ENCODE data around the gene KAT7. TPM values are rescaled to one million over a fixed set of nuclear protein-coding genes. Genes with fewer than 3 reads are reported as not detected.

The KAT7 gene
- 14.2 and 45.8 TPM in 2 replicates for total RNA-seq (2014; rRNA removed; shearing (Covaris generic); ENCODE audit: low replicate concordance)

GRCh38 chr17:49788478-49789242 is at the start of gene KAT7:
TSS of gene KAT7 (plus strand) at chr17:49788681. CDS start at chr17:49788835, 154 bp downstream.
- DNase-seq = peak; percentile 100
- H3K4me1 ChIP-seq (ENCODE audit: low read length) = peaks cover 22% of the 10 kb centered on the region

GRCh38 chr17:49739641-49740271 is 48.7 kb upstream of the KAT7 start:
- Histone ChIP-seq H2AFZ (ENCODE audit: low read length) (no peak overlapping the region), H3K4me1 (ENCODE audit: low read length) (no peaks in the 10 kb centered on the region), H3K4me2 (ENCODE audit: low read depth, low read length, poor library complexity, severe bottlenecking) (no peak overlapping the region), H3K27ac (ENCODE audit: low read length) (no peak overlapping the region), H3K9me2 (replicated peaks; ENCODE audit: insufficient read depth, low read length) (no peaks in the 10 kb centered on the region), H3K36me3 (ENCODE audit: insufficient read depth, low read length) (no peaks in the 10 kb centered on the region), H3K27me3 (ENCODE audit: low read length) (no peaks in the 10 kb centered on the region; the same call in 1 of the 2 replicates), H3K9me3 (ENCODE audit: low read length) (no peaks in the 10 kb centered on the region), H3K4me3 (ENCODE audit: low read length) (no peak overlapping the region), H3K79me2 (ENCODE audit: low read length) (no peaks in the 10 kb centered on the region), H3K9ac (ENCODE audit: low read length) (no peak overlapping the region), H4K20me1 (ENCODE audit: insufficient read depth, low read depth, low read length) (no peaks in the 10 kb centered on the region)
- no peak for DNase-seq

More at GRCh38 chr17:49788478-49789242, at the start of gene KAT7:
- H3K27me3 ChIP-seq (ENCODE audit: low read length) = no peaks in the 10 kb centered on the region
- no peaks in the 10 kb centered on the region for H3K9me3 ChIP-seq (ENCODE audit: low read length)
- peak within 1 kb of the TSS; percentile 84 for H3K27ac ChIP-seq (ENCODE audit: low read length)
- H3K4me3 ChIP-seq (ENCODE audit: low read length) = peak within 1 kb of the TSS; percentile 93
- H3K79me2 ChIP-seq (ENCODE audit: low read length) = peaks cover 44% of the 10 kb centered on the region
- H3K9ac ChIP-seq (ENCODE audit: low read length) = peak within 1 kb of the TSS; percentile 98
- peak within 1 kb of the TSS; percentile 90 for H3K4me2 ChIP-seq (ENCODE audit: low read depth, low read length, poor library complexity, severe bottlenecking)
- peaks cover 29% of the 10 kb centered on the region for H4K20me1 ChIP-seq (ENCODE audit: insufficient read depth, low read depth, low read length)
- peaks cover 4% of the 10 kb centered on the region for H3K9me2 ChIP-seq (replicated peaks; ENCODE audit: insufficient read depth, low read length)
- H3K36me3 ChIP-seq (ENCODE audit: insufficient read depth, low read length) = peaks cover 31% of the 10 kb centered on the region; the same call in 1 of the 2 replicates
- peak within 1 kb of the TSS; percentile 99 for H2AFZ ChIP-seq (ENCODE audit: low read length)

- Histone ChIP-seq H3K27me3 (ENCODE audit: low read length) (no peaks in the 10 kb centered on the region; the same call in 1 of the 2 replicates), H2AFZ (ENCODE audit: low read length) (no peak overlapping the region), H3K9ac (ENCODE audit: low read length) (no peak overlapping the region), H3K9me2 (replicated peaks; ENCODE audit: insufficient read depth, low read length) (no peaks in the 10 kb centered on the region), H4K20me1 (ENCODE audit: insufficient read depth, low read depth, low read length) (no peaks in the 10 kb centered on the region), H3K4me2 (ENCODE audit: low read depth, low read length, poor library complexity, severe bottlenecking) (no peak overlapping the region), H3K36me3 (ENCODE audit: insufficient read depth, low read length) (no peaks in the 10 kb centered on the region), H3K79me2 (ENCODE audit: low read length) (no peaks in the 10 kb centered on the region), H3K9me3 (ENCODE audit: low read length) (no peaks in the 10 kb centered on the region), H3K4me1 (ENCODE audit: low read length) (no peaks in the 10 kb centered on the region), H3K27ac (ENCODE audit: low read length) (no peak overlapping the region), H3K4me3 (ENCODE audit: low read length) (no peak overlapping the region)
- no peak for DNase-seq
Observed at GRCh38 chr17:49741009-49741691, 47.3 kb upstream of the KAT7 start.

DNA sequence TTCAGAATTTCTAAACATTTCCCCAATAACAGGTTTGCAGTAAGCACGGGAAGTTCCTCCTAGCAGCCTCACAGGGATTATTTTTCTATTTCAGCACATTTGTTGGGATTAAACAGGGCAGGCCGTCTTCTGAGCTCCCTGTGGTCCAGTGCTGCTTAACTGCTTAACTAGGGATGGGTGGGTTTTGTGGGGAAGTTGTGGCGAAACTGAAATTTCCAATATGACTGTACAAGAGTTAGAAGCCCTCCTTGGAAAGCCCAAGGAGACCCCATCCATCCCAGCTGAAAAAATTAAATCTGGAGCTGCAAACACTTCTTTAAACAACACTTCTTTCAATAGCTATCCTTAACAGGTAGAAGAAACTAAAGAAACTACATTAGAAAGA is 46.8 kb upstream of the KAT7 start:
- Histone ChIP-seq H3K9me2 (replicated peaks; ENCODE audit: insufficient read depth, low read length) (no peaks in the 10 kb centered on the region), H3K9me3 (ENCODE audit: low read length) (no peaks in the 10 kb centered on the region), H3K36me3 (ENCODE audit: insufficient read depth, low read length) (no peaks in the 10 kb centered on the region), H3K4me1 (ENCODE audit: low read length) (no peaks in the 10 kb centered on the region), H4K20me1 (ENCODE audit: insufficient read depth, low read depth, low read length) (no peaks in the 10 kb centered on the region), H2AFZ (ENCODE audit: low read length) (no peak overlapping the region), H3K9ac (ENCODE audit: low read length) (no peak overlapping the region), H3K27ac (ENCODE audit: low read length) (no peak overlapping the region), H3K79me2 (ENCODE audit: low read length) (no peaks in the 10 kb centered on the region), H3K27me3 (ENCODE audit: low read length) (no peaks in the 10 kb centered on the region; the same call in 1 of the 2 replicates), H3K4me2 (ENCODE audit: low read depth, low read length, poor library complexity, severe bottlenecking) (no peak overlapping the region), H3K4me3 (ENCODE audit: low read length) (no peak overlapping the region)
- no peak for DNase-seq

DNA sequence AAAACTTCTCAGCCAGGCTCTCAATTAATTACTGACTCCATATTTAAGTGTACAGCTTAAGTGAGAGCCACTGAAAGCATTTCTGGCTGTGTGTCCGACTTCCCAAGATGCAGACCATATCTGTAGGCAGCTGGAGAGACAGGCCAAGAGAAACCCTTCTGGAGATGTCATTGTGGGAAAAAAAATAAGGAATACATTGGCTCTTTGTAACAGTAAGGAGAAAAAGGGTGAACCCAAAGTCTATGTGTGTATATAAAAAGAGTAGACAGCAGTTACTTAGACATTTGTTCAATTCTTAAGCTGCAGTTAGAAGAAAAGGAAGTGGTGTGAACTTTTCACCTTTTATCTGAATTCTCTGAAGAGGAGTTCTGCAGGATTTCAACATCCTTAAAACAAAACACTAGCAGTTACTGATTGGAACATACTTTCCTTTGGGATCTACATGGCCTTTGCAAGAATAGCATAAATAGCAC is 46.3 kb upstream of the KAT7 start:
- no peak for DNase-seq
- Histone ChIP-seq H3K36me3 (ENCODE audit: insufficient read depth, low read length) (no peaks in the 10 kb centered on the region), H3K27ac (ENCODE audit: low read length) (no peak overlapping the region), H3K9me3 (ENCODE audit: low read length) (no peaks in the 10 kb centered on the region), H3K79me2 (ENCODE audit: low read length) (no peaks in the 10 kb centered on the region), H4K20me1 (ENCODE audit: insufficient read depth, low read depth, low read length) (no peaks in the 10 kb centered on the region), H3K4me3 (ENCODE audit: low read length) (no peak overlapping the region), H3K9me2 (replicated peaks; ENCODE audit: insufficient read depth, low read length) (no peaks in the 10 kb centered on the region), H3K9ac (ENCODE audit: low read length) (no peak overlapping the region), H2AFZ (ENCODE audit: low read length) (no peak overlapping the region), H3K27me3 (ENCODE audit: low read length) (no peaks in the 10 kb centered on the region; the same call in 1 of the 2 replicates), H3K4me1 (ENCODE audit: low read length) (no peaks in the 10 kb centered on the region), H3K4me2 (ENCODE audit: low read depth, low read length, poor library complexity, severe bottlenecking) (no peak overlapping the region)

- DNase-seq = no peak
- no peaks in the 10 kb centered on the region for H3K4me1 ChIP-seq (ENCODE audit: low read length)
- no peaks in the 10 kb centered on the region for H4K20me1 ChIP-seq (ENCODE audit: insufficient read depth, low read depth, low read length)
- no peaks in the 10 kb centered on the region for H3K9me3 ChIP-seq (ENCODE audit: low read length)
- H3K27ac ChIP-seq (ENCODE audit: low read length) = no peak overlapping the region
- no peaks in the 10 kb centered on the region for H3K27me3 ChIP-seq (ENCODE audit: low read length)
- no peaks in the 10 kb centered on the region for H3K79me2 ChIP-seq (ENCODE audit: low read length)
- H3K36me3 ChIP-seq (ENCODE audit: insufficient read depth, low read length) = no peaks in the 10 kb centered on the region
- H3K9me2 ChIP-seq (replicated peaks; ENCODE audit: insufficient read depth, low read length) = no peaks in the 10 kb centered on the region
- no peak overlapping the region for H2AFZ ChIP-seq (ENCODE audit: low read length)
- H3K9ac ChIP-seq (ENCODE audit: low read length) = no peak overlapping the region
- no peak overlapping the region for H3K4me2 ChIP-seq (ENCODE audit: low read depth, low read length, poor library complexity, severe bottlenecking)
- H3K4me3 ChIP-seq (ENCODE audit: low read length) = no peak overlapping the region
Observed at GRCh38 chr17:49745175-49746139, 43.0 kb upstream of the KAT7 start.

DNA sequence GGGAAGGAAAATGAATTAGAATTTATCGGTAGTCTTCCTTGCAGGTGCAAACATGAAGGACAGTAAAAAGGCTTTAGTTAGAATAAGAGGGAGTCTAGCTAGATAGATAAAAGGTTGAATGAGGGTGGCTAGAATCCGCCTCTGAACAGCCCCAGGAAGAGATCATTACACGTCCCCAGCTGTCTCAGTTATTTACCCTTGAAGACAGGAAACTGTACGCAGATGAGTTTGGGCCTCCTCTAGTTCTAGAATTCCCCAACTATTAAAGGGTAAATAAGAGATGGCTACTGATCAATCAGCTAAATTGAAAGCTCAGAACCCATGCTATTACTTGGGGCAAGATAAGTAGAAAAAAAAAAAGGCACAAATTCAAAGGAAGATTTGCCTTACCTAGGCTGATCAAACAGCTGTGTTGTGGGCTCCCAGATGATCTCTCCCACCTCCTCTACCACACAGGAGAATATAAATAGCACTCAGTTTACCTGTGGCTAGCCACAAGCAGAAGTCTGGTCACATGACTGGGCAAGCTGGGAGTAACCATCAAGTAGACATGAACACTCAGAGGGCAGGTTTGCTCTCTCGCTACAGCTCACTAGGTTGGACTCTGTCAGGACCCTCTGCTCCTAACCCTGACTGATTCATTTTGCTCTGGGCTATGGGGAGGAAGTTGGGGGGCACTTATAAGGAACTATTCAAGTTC is 41.5 kb upstream of the KAT7 start:
- H3K9ac ChIP-seq (ENCODE audit: low read length) = no peak overlapping the region
- no peaks in the 10 kb centered on the region for H3K36me3 ChIP-seq (ENCODE audit: insufficient read depth, low read length)
- H3K4me3 ChIP-seq (ENCODE audit: low read length) = no peak overlapping the region
- no peaks in the 10 kb centered on the region for H3K9me2 ChIP-seq (replicated peaks; ENCODE audit: insufficient read depth, low read length)
- no peaks in the 10 kb centered on the region for H3K4me1 ChIP-seq (ENCODE audit: low read length)
- no peak overlapping the region for H3K27ac ChIP-seq (ENCODE audit: low read length)
- no peaks in the 10 kb centered on the region for H3K9me3 ChIP-seq (ENCODE audit: low read length)
- DNase-seq = no peak
- no peaks in the 10 kb centered on the region for H3K27me3 ChIP-seq (ENCODE audit: low read length)
- H2AFZ ChIP-seq (ENCODE audit: low read length) = no peak overlapping the region
- H3K79me2 ChIP-seq (ENCODE audit: low read length) = no peaks in the 10 kb centered on the region
- H3K4me2 ChIP-seq (ENCODE audit: low read depth, low read length, poor library complexity, severe bottlenecking) = no peak overlapping the region
- H4K20me1 ChIP-seq (ENCODE audit: insufficient read depth, low read depth, low read length) = no peaks in the 10 kb centered on the region

All from Karpas-422 (cell line).